NCI-H345 (cell line): ENCODE measurements around the gene ADIG.
"Not testable (repeated sequence)": the region's sequence is repeated elsewhere in the genome, so short reads cannot be mapped to it uniquely, and the experiment has no call there.

Experiments used
- DNase-seq: peaks from one replicate; lab custom pipeline; 2025; lab: John Stamatoyannopoulos, UW

ADIG gene

DNA sequence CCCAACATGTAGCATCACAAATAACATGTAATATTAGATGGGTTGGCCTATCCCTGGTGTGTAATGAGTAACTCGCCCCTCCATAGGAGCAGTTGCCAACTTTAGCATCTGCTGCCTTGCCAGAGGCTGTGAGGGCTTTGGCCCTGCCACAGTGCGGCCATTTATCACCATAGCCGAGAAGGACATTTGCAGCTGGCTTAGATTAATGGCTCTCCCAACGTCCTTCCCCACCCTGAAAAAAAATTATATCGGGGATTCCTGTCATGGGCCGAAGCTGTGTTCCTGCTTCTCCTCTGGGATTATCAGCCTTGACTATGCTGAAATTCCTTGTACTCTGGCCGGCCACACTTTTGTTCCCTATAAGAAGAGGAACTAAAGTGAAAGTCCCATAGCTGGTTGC is 7.6 kb upstream of the ADIG start:
- no peak for DNase-seq

DNA sequence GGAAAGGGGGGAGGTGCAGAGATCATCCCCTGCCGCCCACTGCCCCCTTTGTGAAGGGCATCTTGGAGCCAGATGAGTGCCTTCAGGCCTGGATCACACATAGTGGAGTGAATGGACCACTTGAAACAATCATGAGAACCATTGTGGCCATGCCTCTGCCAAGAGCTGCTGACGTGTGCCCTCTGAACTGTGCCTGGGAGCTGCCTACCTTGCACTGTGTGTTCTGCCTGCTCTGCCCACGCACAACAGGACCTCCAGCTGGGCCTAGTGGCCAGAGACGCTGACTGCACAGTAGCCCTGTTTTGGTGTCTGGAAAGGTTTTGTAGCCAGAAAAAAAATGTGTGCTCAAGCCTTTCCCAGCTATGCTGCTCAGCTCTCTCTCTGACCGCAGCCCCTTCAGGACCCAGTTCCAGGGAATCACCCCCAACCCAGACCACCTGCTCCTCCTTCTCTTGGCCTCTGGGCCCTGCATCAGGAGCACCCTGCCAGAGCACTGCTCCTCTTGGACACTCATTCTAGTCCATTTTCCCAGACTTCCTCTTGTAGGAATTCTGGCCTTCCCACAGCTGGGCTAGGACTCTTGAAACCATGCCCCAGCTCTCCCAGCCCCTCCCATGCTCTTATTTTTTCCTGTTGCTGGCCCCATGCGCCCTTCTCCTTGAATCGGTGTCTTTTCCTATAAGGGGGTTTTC is 1.6 kb upstream of the ADIG start:
- DNase-seq, result no peak

DNA sequence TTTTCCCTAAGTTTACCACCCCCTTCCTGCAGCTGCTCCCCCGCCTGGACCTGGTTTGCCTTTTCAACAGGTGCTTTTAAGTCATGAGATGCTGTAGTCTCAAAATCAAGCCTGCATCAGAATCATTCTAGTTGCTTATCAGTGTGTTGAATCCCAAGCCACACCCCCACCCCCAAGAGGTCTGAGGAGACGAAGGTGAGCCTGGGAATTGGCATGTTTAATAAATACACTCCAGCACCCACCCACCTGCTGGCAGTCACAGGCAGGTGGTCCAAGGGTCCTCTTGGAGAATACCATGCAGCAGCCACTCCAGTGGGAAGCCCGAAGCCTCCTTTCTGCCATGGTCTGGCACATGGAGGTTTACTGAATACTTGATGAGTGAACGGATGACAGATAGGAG is 1.1 kb upstream of the ADIG start:
- DNase-seq, result peak; percentile 17

DNA sequence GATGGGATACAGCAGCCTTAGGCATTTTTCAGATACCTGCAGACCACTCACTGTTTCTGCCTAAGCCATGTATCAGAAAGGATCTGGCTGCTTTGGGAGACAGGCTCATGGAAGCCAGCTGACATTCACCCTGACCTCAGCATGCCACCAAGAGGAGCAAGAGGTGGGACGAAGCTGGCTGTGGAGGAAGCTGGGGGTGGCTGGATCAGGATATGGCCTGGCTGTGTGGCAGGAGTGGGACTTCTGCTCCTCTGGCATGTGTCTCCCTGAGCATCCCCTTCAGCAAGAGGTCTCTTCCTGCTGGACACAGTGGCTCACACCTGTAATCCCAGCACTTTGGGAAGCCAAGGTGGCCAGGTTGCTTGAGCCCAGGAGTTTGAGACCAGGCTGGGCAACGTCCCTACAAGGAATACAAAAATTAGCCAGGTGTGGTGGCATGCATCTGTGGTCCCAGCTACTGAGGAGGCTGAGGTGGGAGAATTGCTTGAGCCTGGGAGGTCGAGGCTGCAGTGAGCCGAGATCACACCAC is 897 bp downstream of the ADIG start:
- DNase-seq, result no peak

DNA sequence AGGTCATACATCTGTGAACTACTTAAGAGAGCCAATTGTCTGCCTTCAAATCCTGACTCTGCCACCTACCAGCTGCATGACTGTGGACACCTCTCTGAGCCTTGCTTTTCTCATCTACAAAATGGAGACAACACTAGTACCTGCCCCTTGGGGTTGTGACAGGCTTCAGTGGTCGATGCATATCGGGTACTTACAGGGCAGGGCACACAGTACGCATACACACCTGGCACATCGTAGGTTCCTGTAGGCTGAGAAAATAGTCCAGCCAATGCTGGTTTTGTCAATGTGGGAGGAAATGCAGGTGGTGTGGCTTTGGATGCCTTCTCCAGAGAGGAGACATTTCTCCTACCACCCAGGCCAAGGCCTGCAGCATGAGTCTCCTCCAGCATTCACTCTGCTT is 2.3 kb downstream of the ADIG start:
- DNase-seq, result no peak

DNA sequence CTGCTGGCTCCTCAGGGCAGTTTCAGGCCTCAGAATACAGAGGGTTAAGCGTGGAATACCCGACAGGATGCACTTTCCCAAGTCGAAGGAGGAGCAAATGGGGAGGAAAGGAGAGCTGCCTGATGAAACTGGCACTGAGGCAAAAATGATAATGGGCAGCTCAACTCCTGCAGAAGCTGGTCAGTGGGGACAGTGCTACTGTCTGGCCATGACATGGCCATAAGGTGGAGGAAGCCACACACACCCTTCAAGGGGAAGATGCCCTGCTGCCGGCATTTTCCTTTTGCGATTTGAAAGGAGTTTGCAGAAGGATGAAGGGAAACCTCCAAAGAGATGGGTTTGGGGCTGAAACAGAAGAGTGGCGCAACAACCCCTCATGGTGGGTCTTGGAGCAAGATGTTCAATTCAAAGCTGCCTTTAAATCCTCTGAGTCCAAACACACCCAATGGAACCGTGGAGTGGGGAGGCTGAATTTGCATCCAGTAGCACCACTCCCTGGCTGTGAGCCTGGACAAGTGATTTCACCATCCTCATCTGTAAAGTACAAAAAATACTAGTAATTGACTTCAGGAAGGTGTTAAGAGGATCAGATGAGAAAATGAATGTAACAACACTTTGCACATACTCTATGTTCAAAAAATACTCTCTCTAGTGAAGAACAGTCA is 3.2 kb downstream of the ADIG start:
- no peak for DNase-seq

DNA sequence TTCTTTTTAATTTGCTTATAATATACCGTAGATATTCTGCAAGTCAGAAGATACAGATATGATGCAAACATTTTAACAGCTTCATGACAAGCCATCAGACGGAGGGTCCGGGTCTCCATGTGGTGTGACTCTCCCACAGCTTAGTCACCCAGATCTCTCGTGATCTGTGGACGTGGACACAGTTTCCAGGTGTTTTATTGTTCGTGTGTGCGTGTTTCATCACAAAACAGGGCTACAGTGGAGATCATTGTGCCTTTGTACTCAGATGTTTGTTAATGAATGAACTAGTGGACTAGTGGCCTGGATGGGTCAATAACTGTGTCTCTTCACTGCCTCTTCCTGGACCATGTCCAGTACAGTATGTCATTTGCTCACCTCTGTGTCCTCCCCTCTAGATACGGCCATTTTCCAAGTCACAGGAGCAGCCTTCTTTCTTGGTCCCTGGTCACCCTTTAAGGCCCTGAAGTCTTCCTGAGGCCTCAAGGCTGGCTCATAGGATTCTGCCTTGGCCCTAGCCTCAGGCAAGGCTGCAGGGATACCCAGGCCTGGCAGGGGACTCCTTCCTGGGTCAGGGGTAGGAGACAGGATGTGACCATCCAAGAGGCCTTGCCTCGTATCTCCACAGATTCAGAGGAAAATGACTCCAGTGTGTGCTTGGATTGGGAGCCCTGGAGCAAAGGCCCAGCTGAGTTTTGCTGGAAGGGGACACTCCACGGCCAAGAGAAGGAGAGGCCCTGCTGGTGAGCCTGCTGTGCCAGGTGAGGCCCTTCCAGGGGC is 4.6 kb downstream of the ADIG start:
- no peak for DNase-seq

DNA sequence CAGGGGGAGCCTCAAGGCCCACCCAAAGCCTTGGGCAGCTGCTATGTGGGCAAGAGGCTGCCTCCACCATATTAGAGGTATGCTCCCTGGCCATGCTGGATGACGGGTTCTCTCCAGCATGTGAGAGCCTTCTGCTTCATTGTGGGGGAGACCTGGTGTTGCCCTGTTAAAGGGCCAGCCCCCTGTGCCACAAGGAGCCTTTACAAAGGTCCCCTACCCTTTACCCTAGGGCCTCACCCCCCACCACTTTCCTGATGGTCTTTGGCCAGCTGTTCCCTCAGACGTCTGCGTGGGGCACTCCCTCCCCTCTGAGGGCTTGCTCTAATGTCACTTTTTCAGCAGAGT is 5.2 kb downstream of the ADIG start:
- DNase-seq, result no peak

DNA sequence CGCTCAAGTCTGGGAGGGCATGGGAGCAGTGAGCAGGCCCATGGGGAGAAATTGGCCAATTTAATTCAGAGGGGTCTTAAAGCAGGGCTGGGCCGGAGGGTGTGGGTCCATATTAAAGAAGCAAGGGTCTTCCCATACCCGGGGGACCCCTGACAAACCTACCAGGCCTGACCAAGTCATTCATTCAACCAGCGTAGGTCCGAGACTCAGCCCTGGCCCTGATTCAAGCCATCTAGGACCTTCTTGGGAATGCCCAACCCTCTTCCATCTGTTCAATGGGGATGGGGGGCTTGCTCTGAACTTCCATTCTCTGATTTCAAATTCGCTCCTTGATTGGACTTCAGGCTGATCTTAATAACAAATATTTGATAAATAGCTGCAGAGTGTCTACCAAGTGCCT is 7.3 kb downstream of the ADIG start:
- no peak for DNase-seq

DNA sequence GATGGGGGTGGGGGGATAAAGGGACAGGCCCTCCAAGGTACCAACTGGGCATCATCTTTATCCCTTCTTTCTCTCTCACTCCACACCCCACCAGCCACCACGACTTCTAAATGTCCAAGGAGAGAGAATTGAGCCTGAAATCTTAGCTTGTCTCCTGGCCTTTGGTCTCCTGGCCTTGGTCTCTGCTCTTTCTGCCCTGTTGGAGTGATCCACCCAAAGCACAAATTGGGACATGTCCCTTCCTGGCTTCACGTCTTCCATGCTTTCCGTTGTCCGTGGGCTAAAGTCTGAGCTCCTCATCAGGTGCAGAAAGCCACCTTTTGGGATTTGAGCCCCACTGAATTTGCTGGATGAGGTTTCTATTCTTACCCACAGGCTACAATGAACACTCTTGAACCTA is 8.4 kb downstream of the ADIG start:
- DNase-seq, result no peak

DNA sequence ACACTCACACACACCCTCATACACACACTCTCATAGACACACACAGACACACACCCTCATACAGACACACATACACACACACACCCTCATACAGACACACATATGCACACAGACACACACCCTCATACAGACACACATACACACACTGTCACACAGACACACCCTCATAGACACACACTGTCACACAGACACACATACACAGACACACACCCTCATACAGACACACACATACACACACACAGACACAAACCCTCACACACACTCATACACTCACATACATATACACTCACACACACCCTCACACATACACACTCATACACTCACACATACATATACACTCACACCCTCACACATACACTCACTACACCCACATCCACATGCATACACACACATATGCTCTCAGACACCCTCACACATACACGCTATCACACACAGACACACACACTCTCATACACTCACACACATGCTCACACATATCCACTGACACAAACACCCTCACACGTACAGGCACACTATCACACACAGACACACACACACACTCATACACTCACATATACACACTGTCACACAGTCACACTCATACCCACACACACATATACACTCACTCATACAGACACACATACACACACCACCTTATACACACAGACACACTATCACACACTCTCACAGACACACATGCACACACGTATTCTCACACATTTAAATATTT is 9.1 kb downstream of the ADIG start:
- DNase-seq, result no peak

DNA sequence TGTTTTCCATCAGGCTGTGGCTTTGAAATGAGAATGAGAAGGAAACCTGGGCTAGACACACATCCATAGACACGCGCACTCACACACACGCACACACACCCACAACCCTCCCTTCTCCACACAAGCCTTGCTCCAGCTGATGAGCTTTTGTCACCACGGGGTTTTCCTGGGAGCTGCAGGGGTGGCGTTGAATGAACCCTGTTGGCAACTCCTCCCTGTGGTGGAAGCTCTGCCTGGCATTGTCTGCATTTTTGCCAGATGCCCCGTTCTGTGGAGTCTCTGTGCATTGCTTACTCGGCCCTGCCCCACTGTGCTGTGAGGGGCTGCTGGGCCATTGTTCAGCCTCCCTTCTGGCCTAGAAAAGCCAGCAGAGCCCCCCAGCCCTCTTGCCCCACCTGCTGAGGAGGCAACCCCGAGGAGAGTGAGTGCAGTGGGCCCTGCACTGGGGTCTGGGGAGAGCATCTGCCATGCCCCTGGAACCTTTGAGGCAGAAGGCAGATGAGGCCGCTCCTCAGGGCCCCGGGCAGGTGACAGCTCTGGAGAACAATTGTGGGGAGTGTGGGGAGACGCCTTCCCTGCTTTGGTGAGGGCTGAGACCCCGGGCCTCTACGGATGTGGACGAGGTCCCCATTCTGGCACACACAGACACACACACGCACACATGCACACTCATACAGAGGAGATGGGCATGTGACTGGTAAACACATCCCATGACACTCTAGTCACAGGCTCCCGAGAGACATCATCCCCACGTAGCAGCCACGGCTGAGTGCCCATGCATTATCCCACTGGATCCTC is 9.9 kb downstream of the ADIG start:
- DNase-seq, result no peak

DNA sequence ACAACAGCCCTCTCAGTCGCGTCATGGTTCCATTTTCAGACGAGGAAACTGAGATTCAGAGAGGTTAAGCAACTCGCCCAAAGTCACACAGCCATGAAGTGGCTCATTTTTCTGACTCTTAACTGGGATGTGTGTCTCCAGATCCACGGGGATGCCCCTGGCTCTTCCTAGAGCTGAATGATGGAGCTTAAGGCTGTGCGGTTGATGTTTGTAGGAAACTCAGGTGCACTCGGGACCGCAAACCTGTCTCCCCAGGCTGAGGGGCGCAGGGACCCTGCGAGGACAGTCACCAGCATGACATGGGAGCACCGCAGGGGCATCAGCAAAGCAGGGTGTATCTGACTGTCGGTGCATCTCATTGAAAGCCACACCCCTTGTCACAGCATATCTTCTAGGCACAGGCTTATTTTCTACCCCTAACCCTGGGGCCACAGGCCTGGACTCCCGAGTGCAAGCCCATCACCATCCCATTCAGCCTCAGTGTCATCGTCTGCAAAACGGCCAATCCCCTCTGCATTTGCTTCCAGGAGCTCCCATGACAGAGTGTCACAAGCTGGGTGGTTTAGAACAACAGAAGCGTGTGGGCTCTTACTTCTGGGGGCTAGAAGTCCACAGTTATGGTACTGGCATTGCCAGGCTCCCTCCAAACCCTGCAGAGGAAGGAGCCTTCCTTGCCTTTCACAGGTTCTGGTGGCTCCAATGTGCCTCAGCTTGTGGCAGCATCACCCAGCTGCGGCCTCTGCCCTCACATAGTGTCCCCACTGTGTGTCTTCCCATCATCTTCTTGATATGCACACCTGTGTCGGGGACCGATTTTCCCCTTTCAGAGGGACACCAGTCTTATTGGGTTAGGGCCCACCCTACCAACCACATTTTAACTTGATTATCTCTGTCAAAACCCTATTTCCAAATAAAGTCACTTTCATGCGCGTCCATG is 10.7 kb downstream of the ADIG start:
- DNase-seq, result no peak

DNA sequence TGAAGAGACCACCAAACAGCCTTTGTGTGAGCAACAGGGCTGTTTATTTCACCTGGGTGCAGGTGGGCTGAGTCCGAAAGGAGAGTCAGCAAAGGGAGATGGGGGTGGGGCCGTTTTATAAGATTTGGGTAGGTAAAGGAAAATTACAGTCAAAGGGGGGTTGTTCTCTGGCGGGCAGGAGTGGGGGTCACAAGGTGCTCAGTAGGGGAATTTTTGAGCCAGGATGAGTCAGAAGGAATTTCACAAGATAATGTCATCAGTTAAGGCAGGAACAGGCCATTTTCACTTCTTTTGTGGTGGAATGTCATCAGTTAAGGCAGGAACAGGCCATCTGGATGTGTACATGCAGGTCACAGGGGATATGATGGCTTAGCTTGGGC is 11.4 kb downstream of the ADIG start:
- DNase-seq, result not testable (repeated sequence)

DNA sequence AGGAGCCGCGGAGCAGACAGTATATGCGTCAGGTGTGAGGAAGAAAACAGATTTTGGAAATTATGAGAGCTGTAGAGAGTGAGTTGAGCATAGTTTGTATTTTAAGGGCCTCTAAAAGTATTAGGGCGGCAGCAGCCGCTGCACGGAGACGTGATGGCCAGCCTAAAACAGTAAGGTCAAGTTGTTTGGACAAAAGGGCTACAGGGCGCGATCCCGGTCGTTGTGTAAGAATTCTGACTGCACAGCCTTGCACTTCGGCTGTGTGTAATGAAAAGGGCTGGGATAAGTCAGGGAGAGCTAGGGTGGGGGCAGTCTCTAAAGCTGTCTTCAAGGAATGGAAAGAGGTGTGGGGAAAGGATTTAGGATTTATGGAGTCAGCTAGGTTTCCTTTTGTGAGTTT is 13.3 kb downstream of the ADIG start:
- DNase-seq, result not testable (repeated sequence)

DNA sequence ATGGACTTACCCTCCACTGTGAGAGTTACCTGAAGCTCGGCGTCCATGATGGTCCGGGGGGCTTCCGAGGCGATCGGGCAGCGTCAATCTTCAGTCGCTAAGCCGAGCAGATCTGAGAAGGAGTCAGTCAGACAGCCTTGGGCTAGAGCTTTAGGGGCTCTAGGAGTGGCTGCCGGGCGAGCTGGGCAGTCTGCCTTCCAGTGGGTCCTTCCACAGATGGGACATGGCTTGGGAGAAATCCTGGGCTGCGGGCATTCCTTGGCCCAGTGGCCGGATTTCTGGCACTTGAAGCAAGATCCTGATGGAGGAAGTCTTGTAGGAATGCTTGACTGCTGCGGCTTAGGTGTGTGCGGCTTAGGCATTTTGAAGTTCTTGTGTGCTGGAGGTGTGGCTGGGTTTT is 14.9 kb downstream of the ADIG start:
- not testable (repeated sequence) for DNase-seq

DNA sequence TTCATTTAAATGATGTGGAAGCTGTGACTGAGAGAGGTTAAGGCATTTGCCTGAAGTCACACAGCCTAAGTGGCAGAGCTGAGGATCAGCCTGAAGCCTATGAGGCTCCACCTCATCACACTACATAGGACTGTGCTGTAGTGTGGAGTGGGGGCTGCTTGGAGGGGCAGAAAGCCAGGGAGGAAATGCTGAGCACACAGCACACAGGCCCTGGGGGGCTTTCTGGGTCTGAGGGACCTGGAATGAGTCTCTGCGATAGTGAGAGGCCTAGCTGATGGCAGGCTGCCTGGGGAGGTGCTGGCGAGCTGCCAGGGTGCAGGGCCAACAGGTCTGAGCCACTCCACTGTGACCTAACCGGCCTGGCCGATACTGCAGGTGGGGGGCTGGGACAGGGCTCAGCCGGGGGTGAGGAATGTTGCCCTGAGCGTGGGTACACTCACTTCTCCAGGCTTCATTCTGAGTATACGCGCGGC is 18.4 kb downstream of the ADIG start:
- no peak for DNase-seq

DNA sequence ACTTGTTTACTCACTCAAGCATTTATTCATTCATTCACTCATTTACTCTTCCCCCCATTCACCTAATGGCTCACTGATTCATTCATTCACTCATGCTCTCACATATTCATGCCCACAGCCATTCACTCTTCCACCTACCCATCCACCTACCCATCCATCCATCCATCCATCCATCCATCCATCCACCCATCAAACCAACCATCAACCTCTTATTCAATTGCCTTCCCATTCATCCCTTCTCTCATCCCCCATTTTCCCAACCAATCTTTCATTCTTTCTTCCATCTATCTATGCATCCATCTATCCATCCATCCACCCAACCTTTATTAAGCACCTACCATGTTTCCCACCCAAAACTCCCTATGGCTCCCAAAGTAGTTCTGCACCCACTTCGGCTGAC is 19.1 kb downstream of the ADIG start:
- DNase-seq, result no peak

DNA sequence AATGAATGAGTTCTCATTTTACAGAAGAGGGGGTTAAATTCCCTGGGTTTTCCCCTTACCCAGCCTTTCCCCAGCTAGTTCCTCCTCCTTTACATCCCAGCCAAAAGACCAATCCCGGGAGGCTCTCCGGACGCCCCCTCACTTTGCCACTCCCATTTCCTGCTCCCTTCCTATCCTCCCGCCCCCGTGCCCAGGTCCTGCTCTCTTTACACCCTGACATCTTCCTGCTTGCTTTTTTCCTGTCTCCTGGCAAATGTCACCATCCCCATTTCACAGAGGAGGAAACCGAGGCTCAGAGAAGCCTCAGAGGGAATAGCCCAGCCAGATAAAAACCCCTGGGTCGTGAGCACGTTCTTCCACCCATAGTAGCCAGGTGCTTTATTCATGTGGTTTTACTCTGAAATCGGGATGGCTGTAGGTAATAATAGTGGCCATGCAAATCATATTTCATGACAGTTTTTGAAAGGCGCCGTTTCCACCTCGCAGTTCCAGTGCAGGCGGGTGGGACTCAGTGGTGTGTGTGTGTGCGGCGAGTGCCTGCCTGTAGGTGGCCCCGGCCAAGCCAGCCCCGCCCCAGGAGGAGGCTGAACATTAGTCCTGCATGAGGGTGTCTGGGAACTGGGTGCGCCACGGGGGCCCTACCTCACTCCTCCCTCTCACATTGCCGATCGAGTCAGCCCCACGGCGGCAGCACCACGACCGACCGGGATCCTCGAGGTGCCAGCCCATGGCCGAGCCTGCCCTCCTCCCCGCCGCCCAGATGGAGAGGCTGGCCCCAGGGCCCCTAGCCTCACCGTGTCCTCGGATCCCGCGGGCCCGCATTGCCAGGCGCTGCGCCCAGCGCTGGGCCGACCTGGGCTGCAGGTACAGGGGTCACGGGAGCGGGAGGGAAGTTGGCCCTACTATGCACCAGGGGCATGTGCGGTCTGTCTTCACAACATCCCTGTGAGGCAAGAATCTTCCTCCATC is 20.5 kb downstream of the ADIG start, which contains the start of gene ARHGAP40:
TSS of gene ARHGAP40 (plus strand) at position 594 of the 969 bp plus-strand sequence.
- no peak for DNase-seq
